ENCODE measurements around the gene SLC12A7. TPM values are rescaled to one million over a fixed set of nuclear protein-coding genes. Genes with fewer than 3 reads are reported as not detected.
A peak's percentile ranks its signal among the peaks of the same experiment; 100 is the strongest.

Gene SLC12A7
- total and polyA plus RNA-seq, 2 of the 13 experiments (the other 11 are each of a cell fraction or from before 2014, with no cell fraction given): 14.0 to 18.5 TPM

- TF ChIP-seq CREB3 (CRISPR knock-in tag; IDR thresholded peaks at IDR 0.05) (no peak), ZBTB40 (IDR thresholded peaks at IDR 0.05) (no peak), ZBTB40 (CRISPR knock-in tag; IDR thresholded peaks at IDR 0.05) (no peak; the same call in 1 of the 2 replicates), KLF15 (CRISPR knock-in tag; IDR thresholded peaks at IDR 0.05; ENCODE audit: borderline replicate concordance) (no peak), ISX (CRISPR knock-in tag; conservative IDR thresholded peaks at IDR 0.05) (no peak), ZNF740 (CRISPR knock-in tag; IDR thresholded peaks at IDR 0.05) (no peak), MTA3 (CRISPR knock-in tag; IDR thresholded peaks at IDR 0.05) (no peak), ADNP (CRISPR knock-in tag; IDR thresholded peaks at IDR 0.05) (no peak), ZC3H4 (CRISPR knock-in tag; IDR thresholded peaks at IDR 0.05; ENCODE audit: borderline replicate concordance) (0 out of 2 replicates have a peak, but pooled peaks have one; percentile 12), HNRNPH1 (optimal IDR thresholded peaks at IDR 0.05; ENCODE audit: low read depth, low read length) (no peak), AGO1 (IDR thresholded peaks at IDR 0.05; ENCODE audit: low read depth, low read length, poor library complexity, severe bottlenecking) (peak; percentile 61), ZNF652 (CRISPR knock-in tag; IDR thresholded peaks at IDR 0.05; ENCODE audit: borderline replicate concordance, low read depth) (peak; percentile 94)
- TF ChIP-seq, protein P1, sequence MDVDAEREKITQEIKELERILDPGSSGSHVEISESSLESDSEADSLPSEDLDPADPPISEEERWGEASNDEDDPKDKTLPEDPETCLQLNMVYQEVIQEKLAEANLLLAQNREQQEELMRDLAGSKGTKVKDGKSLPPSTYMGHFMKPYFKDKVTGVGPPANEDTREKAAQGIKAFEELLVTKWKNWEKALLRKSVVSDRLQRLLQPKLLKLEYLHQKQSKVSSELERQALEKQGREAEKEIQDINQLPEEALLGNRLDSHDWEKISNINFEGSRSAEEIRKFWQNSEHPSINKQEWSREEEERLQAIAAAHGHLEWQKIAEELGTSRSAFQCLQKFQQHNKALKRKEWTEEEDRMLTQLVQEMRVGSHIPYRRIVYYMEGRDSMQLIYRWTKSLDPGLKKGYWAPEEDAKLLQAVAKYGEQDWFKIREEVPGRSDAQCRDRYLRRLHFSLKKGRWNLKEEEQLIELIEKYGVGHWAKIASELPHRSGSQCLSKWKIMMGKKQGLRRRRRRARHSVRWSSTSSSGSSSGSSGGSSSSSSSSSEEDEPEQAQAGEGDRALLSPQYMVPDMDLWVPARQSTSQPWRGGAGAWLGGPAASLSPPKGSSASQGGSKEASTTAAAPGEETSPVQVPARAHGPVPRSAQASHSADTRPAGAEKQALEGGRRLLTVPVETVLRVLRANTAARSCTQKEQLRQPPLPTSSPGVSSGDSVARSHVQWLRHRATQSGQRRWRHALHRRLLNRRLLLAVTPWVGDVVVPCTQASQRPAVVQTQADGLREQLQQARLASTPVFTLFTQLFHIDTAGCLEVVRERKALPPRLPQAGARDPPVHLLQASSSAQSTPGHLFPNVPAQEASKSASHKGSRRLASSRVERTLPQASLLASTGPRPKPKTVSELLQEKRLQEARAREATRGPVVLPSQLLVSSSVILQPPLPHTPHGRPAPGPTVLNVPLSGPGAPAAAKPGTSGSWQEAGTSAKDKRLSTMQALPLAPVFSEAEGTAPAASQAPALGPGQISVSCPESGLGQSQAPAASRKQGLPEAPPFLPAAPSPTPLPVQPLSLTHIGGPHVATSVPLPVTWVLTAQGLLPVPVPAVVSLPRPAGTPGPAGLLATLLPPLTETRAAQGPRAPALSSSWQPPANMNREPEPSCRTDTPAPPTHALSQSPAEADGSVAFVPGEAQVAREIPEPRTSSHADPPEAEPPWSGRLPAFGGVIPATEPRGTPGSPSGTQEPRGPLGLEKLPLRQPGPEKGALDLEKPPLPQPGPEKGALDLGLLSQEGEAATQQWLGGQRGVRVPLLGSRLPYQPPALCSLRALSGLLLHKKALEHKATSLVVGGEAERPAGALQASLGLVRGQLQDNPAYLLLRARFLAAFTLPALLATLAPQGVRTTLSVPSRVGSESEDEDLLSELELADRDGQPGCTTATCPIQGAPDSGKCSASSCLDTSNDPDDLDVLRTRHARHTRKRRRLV (CRISPR knock-in tag; IDR thresholded peaks at IDR 0.05): 0 out of 2 replicates have a peak, but pooled peaks have one; percentile 62
These were observed 6.3 kb downstream of the SLC12A7 start (continued) for GRCh38 chr5:1105350-1106265.
